ENCODE results near the gene ARPC5. TPM values are rescaled to one million over a fixed set of nuclear protein-coding genes. Genes with fewer than 3 reads are reported as not detected.

The ARPC5 gene
- total RNA-seq, 1 donor from 2014 or later = 191 TPM

DNA sequence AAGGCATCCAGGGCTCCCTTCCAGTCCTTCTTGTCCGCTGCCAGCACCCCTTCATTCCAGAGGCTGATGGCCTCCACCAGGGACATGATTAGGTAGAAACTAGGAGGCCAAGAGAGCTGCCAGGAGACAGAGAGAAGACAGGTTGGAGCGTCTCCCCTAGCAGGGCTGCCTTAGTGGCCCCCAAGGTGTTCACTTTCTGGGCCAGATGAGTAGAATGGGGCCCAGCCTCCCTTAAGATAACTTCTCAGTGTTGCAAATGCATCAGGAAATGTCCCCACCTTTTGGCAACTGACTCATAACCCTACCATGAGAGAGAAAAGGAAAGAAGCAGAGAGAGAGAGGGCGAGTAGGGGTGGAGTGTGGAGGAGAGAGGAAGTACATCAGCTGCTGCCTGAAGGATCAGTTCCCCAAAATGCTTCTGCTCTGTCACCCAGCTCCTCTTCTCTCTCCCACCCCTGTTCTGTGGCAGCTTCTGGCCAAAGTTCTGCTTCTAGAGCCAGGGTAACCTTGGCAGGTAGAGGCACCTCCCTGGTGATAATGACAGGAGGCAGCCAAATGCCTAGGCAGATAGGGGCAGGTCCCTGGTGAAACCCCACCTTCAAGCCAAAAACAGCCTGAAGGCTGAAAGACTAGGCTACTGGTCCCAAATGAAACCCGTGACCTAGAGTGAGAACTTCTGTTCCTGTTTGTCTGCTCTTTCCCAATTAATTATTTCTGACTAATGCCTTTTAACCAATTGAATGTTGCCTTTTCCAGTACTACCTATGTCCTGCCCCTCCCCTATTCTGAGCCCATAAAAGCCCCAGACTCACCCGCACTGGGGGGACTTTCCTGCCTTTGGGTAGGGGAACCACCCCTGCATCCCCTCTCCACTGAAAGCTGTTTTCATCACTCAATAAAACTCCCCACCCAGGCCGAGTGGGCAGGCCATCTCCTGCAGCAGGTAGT lies 45.1 kb downstream of the ARPC5 start, which contains the start of gene NCF2:
NCF2 (minus strand) TSS at position 216 of the 948 bp plus-strand sequence; CDS start at position 86, 130 bp downstream.
- peak; percentile 84 to 92 for ATAC-seq
- peak; percentile 52 for DNase-seq
- H3K27ac ChIP-seq = peak within 1 kb of the TSS; percentile 77
- H3K36me3 ChIP-seq = no peaks in the 10 kb centered on the region
- intact Hi-C loops (cut with DNase I) = no loop called here
- H3K4me1 ChIP-seq = peaks cover 9% of the 10 kb centered on the region
- TF ChIP-seq CTCF (IDR thresholded peaks at IDR 0.05) = no peak
- H3K27me3 ChIP-seq (ENCODE audit: low read depth) = no peaks in the 10 kb centered on the region
- H3K4me3 ChIP-seq = peak within 1 kb of the TSS; percentile 52
- H3K9me3 ChIP-seq = no peaks in the 10 kb centered on the region

- peaks cover 9% of the 10 kb centered on the region for H3K4me1 ChIP-seq
- no peaks in the 10 kb centered on the region for H3K9me3 ChIP-seq
- ATAC-seq = peak in 1 of 2 donors; percentile 15
Measured at GRCh38 chr1:183589874-183590243, 45.7 kb downstream of the ARPC5 start.

DNA sequence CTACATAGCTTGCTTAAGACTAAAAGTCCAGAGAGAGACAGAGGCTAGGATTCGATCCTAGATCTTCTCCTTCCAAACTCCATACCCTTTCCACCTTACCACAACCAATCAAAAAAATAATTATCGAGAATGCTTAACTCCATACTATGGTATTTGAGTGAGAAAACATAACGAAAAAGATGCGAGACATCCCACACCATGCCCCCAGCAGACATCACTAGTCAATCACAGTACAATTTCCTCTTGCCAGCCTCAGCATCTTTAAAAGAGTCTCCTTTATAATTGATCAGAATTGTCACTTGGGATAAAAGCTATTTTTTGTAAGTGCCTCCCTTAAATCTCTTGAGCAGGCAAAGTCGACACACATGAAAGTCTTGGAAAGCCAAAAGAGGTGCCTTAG lies 46.2 kb downstream of the ARPC5 start:
- Histone ChIP-seq H3K27ac (peak overlapping the region; percentile 77), H3K4me3 (peak overlapping the region; percentile 52), H3K9me3 (no peaks in the 10 kb centered on the region), H3K27me3 (ENCODE audit: low read depth) (no peaks in the 10 kb centered on the region), H3K36me3 (no peaks in the 10 kb centered on the region), H3K4me1 (peaks cover 9% of the 10 kb centered on the region)
- intact Hi-C loops (cut with DNase I) = no loop called here
- DNase-seq (no peak), ATAC-seq (no peak)
- no peak for TF ChIP-seq CTCF (IDR thresholded peaks at IDR 0.05)

More at GRCh38 chr1:183589874-183590243, 45.7 kb downstream of the ARPC5 start:
- H3K27me3 ChIP-seq (ENCODE audit: low read depth) = no peaks in the 10 kb centered on the region
- H3K27ac ChIP-seq = peak overlapping the region; percentile 77
- no peak for TF ChIP-seq CTCF (IDR thresholded peaks at IDR 0.05)
- intact Hi-C loops (cut with DNase I) = no loop called here
- no peak for DNase-seq
- H3K36me3 ChIP-seq = no peaks in the 10 kb centered on the region
- peak overlapping the region; percentile 52 for H3K4me3 ChIP-seq

GRCh38 chr1:183588827-183589226 lies 46.8 kb downstream of the ARPC5 start:
- peak overlapping the region; percentile 77 for H3K27ac ChIP-seq
- intact Hi-C loops (cut with DNase I) = no loop called here
- H3K36me3 ChIP-seq = no peaks in the 10 kb centered on the region
- H3K9me3 ChIP-seq = no peaks in the 10 kb centered on the region
- H3K4me3 ChIP-seq = peak overlapping the region; percentile 52
- TF ChIP-seq CTCF (IDR thresholded peaks at IDR 0.05) = no peak
- DNase-seq (no peak), ATAC-seq (peak; percentile 33 to 42)
- peaks cover 13% of the 10 kb centered on the region for H3K4me1 ChIP-seq
- no peaks in the 10 kb centered on the region for H3K27me3 ChIP-seq (ENCODE audit: low read depth)

DNA sequence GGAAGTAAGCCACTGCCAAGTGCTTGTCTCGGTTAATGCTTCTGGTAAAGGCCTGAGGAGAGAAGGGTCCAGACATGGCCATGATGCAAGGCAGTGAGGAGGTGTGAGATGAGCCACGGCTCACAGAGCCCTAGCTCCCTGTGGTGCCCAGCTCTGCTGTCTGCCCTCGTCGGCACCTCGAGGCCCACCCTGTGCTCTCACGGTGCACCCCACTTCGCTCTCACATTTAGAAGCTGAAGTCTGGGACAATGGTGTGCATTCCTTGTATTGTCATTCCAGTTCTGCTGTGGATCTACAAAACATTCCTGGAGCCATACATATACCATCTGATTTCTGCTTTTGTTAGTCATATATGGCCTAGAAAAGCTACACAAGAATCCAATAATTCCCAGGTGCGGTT lies 48.7 kb downstream of the ARPC5 start:
- Histone ChIP-seq H3K27me3 (ENCODE audit: low read depth) (no peaks in the 10 kb centered on the region), H3K4me1 (peaks cover 32% of the 10 kb centered on the region), H3K4me3 (peak overlapping the region; percentile 52), H3K36me3 (peaks cover 6% of the 10 kb centered on the region), H3K27ac (no peak overlapping the region), H3K9me3 (no peaks in the 10 kb centered on the region)
- intact Hi-C loops (cut with DNase I) = no loop called here
- DNase-seq (no peak), ATAC-seq (no peak)
- no peak for TF ChIP-seq CTCF (IDR thresholded peaks at IDR 0.05)

All from lower lobe of right lung (tissue), 2 donors.